ENCODE data around the gene NXPE4.

DNA sequence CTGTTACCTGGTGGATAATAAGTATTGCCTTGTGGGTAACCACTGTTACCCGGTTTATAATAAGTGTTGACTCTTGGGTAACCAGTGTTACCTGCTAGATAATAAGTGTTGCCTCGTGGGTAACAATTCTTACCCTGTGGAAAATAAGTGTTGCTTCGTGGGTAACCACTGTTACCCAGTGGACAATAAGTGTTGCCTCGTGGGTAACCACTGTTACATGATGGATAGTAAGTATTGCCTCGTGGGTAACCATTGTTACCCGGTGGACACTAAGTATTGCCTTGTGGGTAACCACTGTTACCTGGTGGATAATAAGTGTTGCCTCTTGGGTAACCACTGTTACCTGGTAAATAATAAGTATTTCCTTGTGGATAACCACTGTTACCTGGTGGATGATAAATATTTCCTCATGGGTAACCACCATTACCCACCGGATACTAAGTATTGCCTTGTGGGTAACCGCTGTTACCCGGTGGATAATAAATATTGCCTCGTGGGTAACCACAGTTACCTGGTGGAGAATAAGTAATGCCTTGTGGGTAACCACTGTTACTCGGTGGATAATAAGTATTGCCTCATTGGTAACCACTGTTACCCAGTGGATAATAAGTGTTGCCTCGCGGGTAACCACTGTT, 8.7 kb upstream of the NXPE4 start:
- TF ChIP-seq, protein P1, sequence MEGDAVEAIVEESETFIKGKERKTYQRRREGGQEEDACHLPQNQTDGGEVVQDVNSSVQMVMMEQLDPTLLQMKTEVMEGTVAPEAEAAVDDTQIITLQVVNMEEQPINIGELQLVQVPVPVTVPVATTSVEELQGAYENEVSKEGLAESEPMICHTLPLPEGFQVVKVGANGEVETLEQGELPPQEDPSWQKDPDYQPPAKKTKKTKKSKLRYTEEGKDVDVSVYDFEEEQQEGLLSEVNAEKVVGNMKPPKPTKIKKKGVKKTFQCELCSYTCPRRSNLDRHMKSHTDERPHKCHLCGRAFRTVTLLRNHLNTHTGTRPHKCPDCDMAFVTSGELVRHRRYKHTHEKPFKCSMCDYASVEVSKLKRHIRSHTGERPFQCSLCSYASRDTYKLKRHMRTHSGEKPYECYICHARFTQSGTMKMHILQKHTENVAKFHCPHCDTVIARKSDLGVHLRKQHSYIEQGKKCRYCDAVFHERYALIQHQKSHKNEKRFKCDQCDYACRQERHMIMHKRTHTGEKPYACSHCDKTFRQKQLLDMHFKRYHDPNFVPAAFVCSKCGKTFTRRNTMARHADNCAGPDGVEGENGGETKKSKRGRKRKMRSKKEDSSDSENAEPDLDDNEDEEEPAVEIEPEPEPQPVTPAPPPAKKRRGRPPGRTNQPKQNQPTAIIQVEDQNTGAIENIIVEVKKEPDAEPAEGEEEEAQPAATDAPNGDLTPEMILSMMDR (IDR thresholded peaks at IDR 0.05 in 2 of 3, conservative IDR thresholded peaks at IDR 0.05 in 1 of 3; ENCODE audit: insufficient read depth in 2 of 3, low read depth in 1 of 3, low read length in 3 of 3): no peak
- TF ChIP-seq POLR2A (conservative IDR thresholded peaks at IDR 0.05) (no peak), PHB (CRISPR knock-in tag; IDR thresholded peaks at IDR 0.05) (no peak), CEBPG (CRISPR knock-in tag; IDR thresholded peaks at IDR 0.05) (no peak), CEBPG (tag; conservative IDR thresholded peaks at IDR 0.05 in 1 of 2, IDR thresholded peaks at IDR 0.05 in 1 of 2) (no peak), EP300 (IDR thresholded peaks at IDR 0.05; ENCODE audit: low read length) (no peak), HDAC2 (IDR thresholded peaks at IDR 0.05) (no peak), GABPB1 (CRISPR knock-in tag; IDR thresholded peaks at IDR 0.05) (no peak), HIVEP1 (CRISPR knock-in tag; IDR thresholded peaks at IDR 0.05) (no peak), SIN3A (IDR thresholded peaks at IDR 0.05; ENCODE audit: borderline replicate concordance in 2 of 2, control insufficient read depth in 1 of 2, low read depth in 2 of 2, low read length in 2 of 2) (no peak), KDM5B (IDR thresholded peaks at IDR 0.05; ENCODE audit: insufficient replicate concordance, low read depth, low read length) (no peak), SPI1 (IDR thresholded peaks at IDR 0.05; ENCODE audit: borderline replicate concordance, low read depth, low read length) (no peak)
- TF ChIP-seq, protein P2, sequence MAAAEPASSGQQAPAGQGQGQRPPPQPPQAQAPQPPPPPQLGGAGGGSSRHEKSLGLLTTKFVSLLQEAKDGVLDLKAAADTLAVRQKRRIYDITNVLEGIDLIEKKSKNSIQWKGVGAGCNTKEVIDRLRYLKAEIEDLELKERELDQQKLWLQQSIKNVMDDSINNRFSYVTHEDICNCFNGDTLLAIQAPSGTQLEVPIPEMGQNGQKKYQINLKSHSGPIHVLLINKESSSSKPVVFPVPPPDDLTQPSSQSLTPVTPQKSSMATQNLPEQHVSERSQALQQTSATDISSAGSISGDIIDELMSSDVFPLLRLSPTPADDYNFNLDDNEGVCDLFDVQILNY (CRISPR knock-in tag; IDR thresholded peaks at IDR 0.05): no peak
- TF ChIP-seq, protein P3, sequence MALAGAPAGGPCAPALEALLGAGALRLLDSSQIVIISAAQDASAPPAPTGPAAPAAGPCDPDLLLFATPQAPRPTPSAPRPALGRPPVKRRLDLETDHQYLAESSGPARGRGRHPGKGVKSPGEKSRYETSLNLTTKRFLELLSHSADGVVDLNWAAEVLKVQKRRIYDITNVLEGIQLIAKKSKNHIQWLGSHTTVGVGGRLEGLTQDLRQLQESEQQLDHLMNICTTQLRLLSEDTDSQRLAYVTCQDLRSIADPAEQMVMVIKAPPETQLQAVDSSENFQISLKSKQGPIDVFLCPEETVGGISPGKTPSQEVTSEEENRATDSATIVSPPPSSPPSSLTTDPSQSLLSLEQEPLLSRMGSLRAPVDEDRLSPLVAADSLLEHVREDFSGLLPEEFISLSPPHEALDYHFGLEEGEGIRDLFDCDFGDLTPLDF (CRISPR knock-in tag; IDR thresholded peaks at IDR 0.05): no peak

Measured in K562 (cell line).